Measurements from ENCODE around the gene DLX2. TPM values are rescaled to one million over a fixed set of nuclear protein-coding genes. Genes with fewer than 3 reads are reported as not detected.

Gene DLX2
- total and polyA plus RNA-seq, 2 donors (not counting 3 experiments of a cell fraction or from before 2014, with no cell fraction given) = not detected

DNA sequence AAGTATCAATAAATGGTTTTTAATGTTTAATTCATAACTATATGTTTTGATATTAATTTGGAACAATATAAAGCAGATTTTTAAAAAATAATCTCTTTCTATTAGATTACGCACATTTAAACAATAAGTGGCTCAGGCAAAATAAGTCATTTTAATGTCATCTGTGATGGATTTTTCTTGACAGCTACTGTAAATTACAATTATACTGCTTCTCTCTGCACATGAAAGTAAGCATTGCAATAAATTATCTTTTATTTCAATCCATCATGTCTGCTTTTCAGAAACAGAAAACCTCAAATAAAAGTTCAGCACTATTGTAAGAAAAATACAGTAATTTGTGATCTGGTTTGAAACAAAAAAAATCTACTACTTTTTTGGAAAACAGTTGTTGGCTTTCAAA lies 28.4 kb downstream of the DLX2 start:
- ChIA-PET POLR2A (no interaction called here), CTCF (no interaction called here)
- dilution Hi-C loops (cut with MboI; ENCODE audit: extremely low pct_ligation_motif_present, low sequenced_read_pairs) (no loop called here), intact Hi-C loops (cut with micrococcal nuclease) (no loop called here)
- no peaks in the 10 kb centered on the region for H3K9me1 ChIP-seq (replicated peaks; ENCODE audit: control insufficient read depth, extremely low read depth, insufficient read depth, low read length)
- H4K20me1 ChIP-seq (replicated peaks; ENCODE audit: control insufficient read depth, extremely low read depth, insufficient read depth, low read length) = no peaks in the 10 kb centered on the region
- H3K9ac ChIP-seq (replicated peaks; ENCODE audit: extremely low read depth, insufficient read depth, low read length) = no peak overlapping the region
- no peak overlapping the region for H3K27ac ChIP-seq (ENCODE audit: insufficient read depth, low read depth, low read length)
- H3K27me3 ChIP-seq (ENCODE audit: control insufficient read depth in 2 of 2, insufficient read depth in 2 of 2, low read length in 2 of 2) = peaks cover 0 to 2% of the 10 kb centered on the region in 2 experiments
- H2AFZ ChIP-seq (ENCODE audit: low read depth, low read length) = no peak overlapping the region
- TF ChIP-seq POLR2AphosphoS5 (IDR thresholded peaks at IDR 0.05; ENCODE audit: insufficient read depth, low read depth, low read length) (no peak), EZH2 (IDR thresholded peaks at IDR 0.05; ENCODE audit: borderline replicate concordance, low read depth, low read length, severe bottlenecking) (no peak), GATA2 (IDR thresholded peaks at IDR 0.05; ENCODE audit: insufficient read depth, insufficient read length, low read depth, low read length) (no peak), JUN (IDR thresholded peaks at IDR 0.05; ENCODE audit: borderline replicate concordance, insufficient read depth, insufficient read length, low read depth) (no peak), MYC (IDR thresholded peaks at IDR 0.05; ENCODE audit: low read depth, low read length) (no peak), FOS (IDR thresholded peaks at IDR 0.05; ENCODE audit: borderline replicate concordance, insufficient read depth, low read length) (no peak), POLR2A (IDR thresholded peaks at IDR 0.05; ENCODE audit: low read depth, low read length) (no peak)
- TF ChIP-seq, protein P1, sequence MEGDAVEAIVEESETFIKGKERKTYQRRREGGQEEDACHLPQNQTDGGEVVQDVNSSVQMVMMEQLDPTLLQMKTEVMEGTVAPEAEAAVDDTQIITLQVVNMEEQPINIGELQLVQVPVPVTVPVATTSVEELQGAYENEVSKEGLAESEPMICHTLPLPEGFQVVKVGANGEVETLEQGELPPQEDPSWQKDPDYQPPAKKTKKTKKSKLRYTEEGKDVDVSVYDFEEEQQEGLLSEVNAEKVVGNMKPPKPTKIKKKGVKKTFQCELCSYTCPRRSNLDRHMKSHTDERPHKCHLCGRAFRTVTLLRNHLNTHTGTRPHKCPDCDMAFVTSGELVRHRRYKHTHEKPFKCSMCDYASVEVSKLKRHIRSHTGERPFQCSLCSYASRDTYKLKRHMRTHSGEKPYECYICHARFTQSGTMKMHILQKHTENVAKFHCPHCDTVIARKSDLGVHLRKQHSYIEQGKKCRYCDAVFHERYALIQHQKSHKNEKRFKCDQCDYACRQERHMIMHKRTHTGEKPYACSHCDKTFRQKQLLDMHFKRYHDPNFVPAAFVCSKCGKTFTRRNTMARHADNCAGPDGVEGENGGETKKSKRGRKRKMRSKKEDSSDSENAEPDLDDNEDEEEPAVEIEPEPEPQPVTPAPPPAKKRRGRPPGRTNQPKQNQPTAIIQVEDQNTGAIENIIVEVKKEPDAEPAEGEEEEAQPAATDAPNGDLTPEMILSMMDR (IDR thresholded peaks at IDR 0.05; ENCODE audit: extremely low read depth in 1 of 2, insufficient read depth in 1 of 2, low read depth in 1 of 2, low read length in 2 of 2) = no peak
- TF ChIP-seq, protein P2, sequence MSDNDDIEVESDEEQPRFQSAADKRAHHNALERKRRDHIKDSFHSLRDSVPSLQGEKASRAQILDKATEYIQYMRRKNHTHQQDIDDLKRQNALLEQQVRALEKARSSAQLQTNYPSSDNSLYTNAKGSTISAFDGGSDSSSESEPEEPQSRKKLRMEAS (IDR thresholded peaks at IDR 0.05; ENCODE audit: insufficient read depth, insufficient read length) = no peak
- no TSS peak for BruUV-seq (replicated peaks)
- FAIRE-seq (no peak), DNase-seq (ENCODE audit: low read depth, low spot score) (no peak)
- H3K4me1 ChIP-seq (ENCODE audit: control insufficient read depth, extremely low read depth, insufficient read depth, low read length) = no peaks in the 10 kb centered on the region
- no peaks in the 10 kb centered on the region for H3K36me3 ChIP-seq (ENCODE audit: control insufficient read depth in 2 of 2, extremely low read depth in 1 of 2, insufficient read depth in 2 of 2, low read length in 2 of 2)
- no peak overlapping the region for H3K4me2 ChIP-seq (ENCODE audit: insufficient read depth, low read length)
- H3K9me3 ChIP-seq (replicated peaks; ENCODE audit: control insufficient read depth, insufficient read depth, low read length) = no peaks in the 10 kb centered on the region
- no peak overlapping the region for H3K4me3 ChIP-seq (replicated peaks in 1 of 3; ENCODE audit: insufficient read depth in 1 of 3, low read depth in 1 of 3, low read length in 3 of 3)
- H3K79me2 ChIP-seq (ENCODE audit: control insufficient read depth, insufficient read depth, low read length) = no peaks in the 10 kb centered on the region
